ENCODE data around the gene MERTK.

Gene MERTK

DNA sequence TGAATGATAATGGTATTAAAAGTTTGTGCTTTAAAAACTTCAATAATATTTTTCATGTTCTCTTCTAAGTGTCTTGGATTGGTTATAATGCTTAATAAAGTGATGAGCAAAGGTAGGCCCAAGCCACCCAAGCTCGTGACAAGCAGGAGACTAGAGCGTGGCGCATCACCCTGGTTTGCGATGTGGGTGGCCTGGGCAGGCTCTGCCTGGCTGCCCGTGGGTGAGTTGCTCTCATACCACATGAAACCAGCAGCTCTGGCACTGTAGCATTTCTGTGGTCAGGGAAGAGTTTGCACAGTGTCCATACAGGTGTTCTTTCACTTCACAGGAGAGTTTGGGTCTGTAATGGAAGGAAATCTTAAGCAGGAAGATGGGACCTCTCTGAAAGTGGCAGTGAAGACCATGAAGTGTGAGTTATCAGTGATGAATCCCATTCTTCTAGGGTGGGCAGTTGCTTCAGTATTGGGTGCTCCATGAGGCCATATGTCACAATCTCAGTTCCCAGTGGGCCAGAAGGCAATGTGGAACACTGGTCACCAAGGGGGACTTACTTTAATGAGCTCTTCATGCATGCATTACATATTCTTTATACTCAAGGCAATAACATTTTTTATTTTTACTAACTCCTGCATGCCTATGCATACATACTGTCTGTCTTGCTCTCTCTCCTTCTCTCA, 105.3 kb downstream of the MERTK start:
- H3K4me3 ChIP-seq (ENCODE audit: low read depth, low read length) = no peak overlapping the region
- in situ Hi-C loops (cut with HindIII; ENCODE audit: low sequenced_read_pairs) = no loop called here
- TF ChIP-seq, protein P1, sequence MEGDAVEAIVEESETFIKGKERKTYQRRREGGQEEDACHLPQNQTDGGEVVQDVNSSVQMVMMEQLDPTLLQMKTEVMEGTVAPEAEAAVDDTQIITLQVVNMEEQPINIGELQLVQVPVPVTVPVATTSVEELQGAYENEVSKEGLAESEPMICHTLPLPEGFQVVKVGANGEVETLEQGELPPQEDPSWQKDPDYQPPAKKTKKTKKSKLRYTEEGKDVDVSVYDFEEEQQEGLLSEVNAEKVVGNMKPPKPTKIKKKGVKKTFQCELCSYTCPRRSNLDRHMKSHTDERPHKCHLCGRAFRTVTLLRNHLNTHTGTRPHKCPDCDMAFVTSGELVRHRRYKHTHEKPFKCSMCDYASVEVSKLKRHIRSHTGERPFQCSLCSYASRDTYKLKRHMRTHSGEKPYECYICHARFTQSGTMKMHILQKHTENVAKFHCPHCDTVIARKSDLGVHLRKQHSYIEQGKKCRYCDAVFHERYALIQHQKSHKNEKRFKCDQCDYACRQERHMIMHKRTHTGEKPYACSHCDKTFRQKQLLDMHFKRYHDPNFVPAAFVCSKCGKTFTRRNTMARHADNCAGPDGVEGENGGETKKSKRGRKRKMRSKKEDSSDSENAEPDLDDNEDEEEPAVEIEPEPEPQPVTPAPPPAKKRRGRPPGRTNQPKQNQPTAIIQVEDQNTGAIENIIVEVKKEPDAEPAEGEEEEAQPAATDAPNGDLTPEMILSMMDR (IDR thresholded peaks at IDR 0.05; ENCODE audit: low read depth, low read length) = no peak
- DNase-seq (ENCODE audit: low read depth, low spot score) = no peak

DNA sequence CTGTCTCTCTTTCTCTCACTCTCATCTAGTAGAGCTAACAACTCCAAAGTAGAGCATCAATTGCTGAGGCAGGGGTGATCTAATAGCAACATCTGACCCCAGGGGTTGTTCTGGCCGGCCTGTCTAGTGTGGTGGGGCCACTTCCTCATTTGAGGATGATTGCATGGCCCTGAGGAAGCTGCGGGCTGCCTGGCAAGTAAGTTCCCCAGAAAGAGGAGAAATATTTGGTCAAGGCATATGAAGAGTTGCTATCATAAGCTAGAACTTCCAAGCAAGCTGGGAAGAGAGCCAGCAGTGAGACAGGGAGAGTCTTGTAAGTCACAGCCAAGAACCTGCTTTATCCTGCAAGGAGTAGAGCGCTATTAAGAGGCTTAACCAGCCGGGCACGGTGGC, 105.8 kb downstream of the MERTK start:
- in situ Hi-C loops (cut with HindIII; ENCODE audit: low sequenced_read_pairs) = no loop called here
- H3K4me3 ChIP-seq (ENCODE audit: low read depth, low read length) = no peak overlapping the region
- no peak for DNase-seq (ENCODE audit: low read depth, low spot score)
- TF ChIP-seq, protein P1 (IDR thresholded peaks at IDR 0.05; ENCODE audit: low read depth, low read length) = no peak

DNA sequence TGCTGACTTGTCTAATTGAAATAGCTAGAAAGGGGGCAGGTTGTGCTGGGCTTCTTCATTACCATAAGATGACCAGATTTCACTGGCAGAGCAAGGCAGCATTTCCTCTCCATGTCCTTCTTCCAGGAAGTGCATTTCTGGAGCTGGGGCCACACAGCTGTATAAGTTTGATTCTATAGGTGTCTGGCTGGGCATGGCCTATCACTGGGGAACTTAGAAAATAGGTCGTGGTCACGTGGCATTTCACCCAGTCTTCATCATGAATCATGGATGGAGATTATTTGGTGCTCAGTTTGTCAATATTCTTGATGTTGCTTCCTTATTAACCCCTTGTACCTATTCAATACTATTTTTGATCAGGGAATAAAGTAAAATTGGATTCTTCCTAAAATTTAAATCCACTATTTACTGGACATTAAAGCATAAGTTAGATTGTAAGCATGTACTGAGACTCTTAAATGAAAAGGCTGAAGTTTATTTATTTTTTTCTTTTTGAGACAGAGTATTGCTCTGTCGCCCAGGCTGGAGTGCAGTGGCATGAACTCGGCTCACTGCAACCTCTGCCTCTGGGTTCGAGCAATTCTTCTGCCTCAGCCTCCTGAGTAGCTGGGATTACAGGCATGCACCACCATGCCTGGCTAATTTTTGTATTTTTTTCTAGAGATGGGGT, 107.1 kb downstream of the MERTK start:
- no peak overlapping the region for H3K4me3 ChIP-seq (ENCODE audit: low read depth, low read length)
- TF ChIP-seq, protein P1 (IDR thresholded peaks at IDR 0.05; ENCODE audit: low read depth, low read length) = no peak

DNA sequence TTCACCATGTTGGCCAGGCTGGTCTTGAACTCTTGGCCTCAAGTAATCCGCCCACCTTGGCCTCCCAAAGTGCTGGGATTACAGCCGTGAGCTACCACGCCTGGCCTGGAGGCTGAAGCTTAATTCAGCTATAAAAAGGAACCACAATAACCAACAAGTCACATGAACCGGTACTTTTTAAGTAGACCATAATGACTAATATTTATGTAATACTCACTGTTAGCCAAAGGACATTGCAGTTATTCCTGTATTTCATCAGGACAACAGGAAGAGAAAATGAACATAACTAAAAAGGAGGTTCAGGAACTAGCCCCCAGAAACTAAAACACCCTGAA, 107.6 kb downstream of the MERTK start:
- in situ Hi-C loops (cut with HindIII; ENCODE audit: low sequenced_read_pairs) = no loop called here
- TF ChIP-seq, protein P1 (IDR thresholded peaks at IDR 0.05; ENCODE audit: low read depth, low read length) = no peak
- peak; percentile 24 for DNase-seq (ENCODE audit: low read depth, low spot score)
- no peak overlapping the region for H3K4me3 ChIP-seq (ENCODE audit: low read depth, low read length)

More for the DNA sequence above, 107.1 kb downstream of the MERTK start:
- no peak for DNase-seq (ENCODE audit: low read depth, low spot score)
- in situ Hi-C loops (cut with HindIII; ENCODE audit: low sequenced_read_pairs) = no loop called here

DNA sequence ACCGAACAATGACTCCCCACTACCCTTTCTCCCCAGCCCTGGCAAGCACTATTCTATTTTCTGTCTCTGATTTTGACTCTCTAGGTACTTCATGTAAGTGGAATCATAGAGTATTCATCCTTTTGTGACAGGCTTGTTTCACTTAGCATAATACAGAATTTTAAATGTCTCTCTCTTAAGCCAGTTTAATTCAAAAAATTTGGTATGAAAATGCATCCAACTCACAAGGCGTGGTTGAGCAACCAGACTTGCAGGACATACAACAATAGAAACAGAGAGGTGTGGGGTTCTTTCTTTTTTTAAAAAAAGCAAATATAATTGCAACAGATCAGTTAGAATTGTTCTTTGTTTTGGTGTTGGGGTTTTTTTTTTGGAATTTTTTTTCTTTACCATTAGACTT, 109.1 kb downstream of the MERTK start:
- TF ChIP-seq, protein P1 (IDR thresholded peaks at IDR 0.05; ENCODE audit: low read depth, low read length) = no peak
- DNase-seq (ENCODE audit: low read depth, low spot score) = no peak
- in situ Hi-C loops (cut with HindIII; ENCODE audit: low sequenced_read_pairs) = no loop called here
- no peak overlapping the region for H3K4me3 ChIP-seq (ENCODE audit: low read depth, low read length)

DNA sequence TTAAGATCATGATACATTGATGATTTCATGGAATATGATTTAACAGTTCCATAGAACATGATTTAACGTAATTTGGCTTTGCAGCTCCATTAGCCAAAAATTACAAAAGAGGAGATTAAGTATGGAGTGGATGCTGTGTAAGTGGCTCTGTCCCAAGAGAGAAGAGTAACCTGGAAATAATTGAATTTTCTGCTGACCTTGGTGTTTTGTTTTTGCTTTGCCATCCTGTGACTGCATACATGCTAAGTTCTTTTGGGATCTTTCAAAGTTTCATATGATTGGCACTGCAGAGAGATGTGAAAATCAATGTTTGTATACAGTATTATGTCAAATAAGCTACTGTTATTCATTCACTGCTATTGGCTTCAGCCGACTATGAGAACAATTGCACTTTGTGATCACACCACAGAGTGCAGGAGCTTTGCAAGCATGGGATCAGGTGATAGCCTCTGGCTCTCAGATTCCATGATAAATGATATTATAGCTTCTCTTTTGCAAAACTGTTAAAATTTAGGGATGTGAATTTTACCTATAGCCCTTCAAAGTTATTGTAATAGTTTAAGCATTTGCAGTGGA, 110.6 kb downstream of the MERTK start:
- in situ Hi-C loops (cut with HindIII; ENCODE audit: low sequenced_read_pairs) = no loop called here
- DNase-seq (ENCODE audit: low read depth, low spot score) = no peak
- TF ChIP-seq, protein P1 (IDR thresholded peaks at IDR 0.05; ENCODE audit: low read depth, low read length) = no peak
- H3K4me3 ChIP-seq (ENCODE audit: low read depth, low read length) = no peak overlapping the region

Data from astrocyte of the spinal cord (primary cell).